Prostate gland (tissue), 2 donors: ENCODE data around the gene ARHGAP31.

Experiments
- POLR2A ChIP-seq: fragments of 450-650 bp; IDR thresholded peaks from one replicate; pipeline ENCODE4 v1.6.1; 2016; ENCODE audit warnings: antibody characterized with exemption, mild to moderate bottlenecking
- TF ChIP-seq, protein P1 (sequence below), 4 experiments: fragments of 200-600 bp in 2 of 4; fragments of 450-650 bp in 2 of 4; sonication (generic) in 2 of 4; IDR thresholded peaks; 1 replicate in 3 of 4; 2 replicates in 1 of 4; pipeline ENCODE4 v1.5.1; 2016 to 2019; ENCODE audit warnings: antibody characterized with exemption in 4 of 4, mild to moderate bottlenecking in 2 of 4, moderate library complexity in 2 of 4

DNA sequence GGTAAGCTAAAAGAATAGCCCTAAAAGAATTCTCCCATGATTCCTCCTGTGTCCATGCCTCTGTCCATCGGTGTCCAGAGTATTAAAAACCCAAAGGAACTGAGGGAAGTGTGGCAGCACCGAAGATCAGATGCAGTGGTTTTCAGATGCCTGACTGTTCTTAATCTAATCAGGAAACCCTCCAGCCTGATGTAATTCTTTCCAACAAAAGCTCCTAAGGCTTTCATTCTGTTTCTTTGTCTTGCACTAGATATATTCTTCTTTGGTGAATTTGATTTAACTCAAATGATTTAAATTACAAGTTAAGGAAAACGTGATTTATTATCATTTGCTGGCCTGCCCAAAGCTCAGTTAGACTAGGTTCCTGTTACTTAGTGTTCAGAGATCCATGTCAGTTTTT lies 71.2 kb downstream of the ARHGAP31 start:
- TF ChIP-seq, protein P1, sequence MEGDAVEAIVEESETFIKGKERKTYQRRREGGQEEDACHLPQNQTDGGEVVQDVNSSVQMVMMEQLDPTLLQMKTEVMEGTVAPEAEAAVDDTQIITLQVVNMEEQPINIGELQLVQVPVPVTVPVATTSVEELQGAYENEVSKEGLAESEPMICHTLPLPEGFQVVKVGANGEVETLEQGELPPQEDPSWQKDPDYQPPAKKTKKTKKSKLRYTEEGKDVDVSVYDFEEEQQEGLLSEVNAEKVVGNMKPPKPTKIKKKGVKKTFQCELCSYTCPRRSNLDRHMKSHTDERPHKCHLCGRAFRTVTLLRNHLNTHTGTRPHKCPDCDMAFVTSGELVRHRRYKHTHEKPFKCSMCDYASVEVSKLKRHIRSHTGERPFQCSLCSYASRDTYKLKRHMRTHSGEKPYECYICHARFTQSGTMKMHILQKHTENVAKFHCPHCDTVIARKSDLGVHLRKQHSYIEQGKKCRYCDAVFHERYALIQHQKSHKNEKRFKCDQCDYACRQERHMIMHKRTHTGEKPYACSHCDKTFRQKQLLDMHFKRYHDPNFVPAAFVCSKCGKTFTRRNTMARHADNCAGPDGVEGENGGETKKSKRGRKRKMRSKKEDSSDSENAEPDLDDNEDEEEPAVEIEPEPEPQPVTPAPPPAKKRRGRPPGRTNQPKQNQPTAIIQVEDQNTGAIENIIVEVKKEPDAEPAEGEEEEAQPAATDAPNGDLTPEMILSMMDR (IDR thresholded peaks at IDR 0.05) = no peak
- no peak for TF ChIP-seq POLR2A
